ENCODE data around the gene TP53I13.

- TF ChIP-seq CTCF (IDR thresholded peaks at IDR 0.05) (no peak), REST (IDR thresholded peaks at IDR 0.05; ENCODE audit: insufficient read depth in 1 of 2, low read depth in 2 of 2, low read length in 1 of 2) (no peak), POLR2AphosphoS5 (IDR thresholded peaks at IDR 0.05; ENCODE audit: low read depth, low read length) (no peak)
These were observed 52.4 kb downstream of the TP53I13 start for GRCh38 chr17:29620779-29621500.

All from Panc1 (cell line).